Upper lobe of right lung (tissue), 1 donor: ENCODE results near the gene PKD1L1. TPM values are rescaled to one million over a fixed set of nuclear protein-coding genes. Genes with fewer than 3 reads are reported as not detected.

Experiments
- ATAC-seq: fragments of 200-7000 bp; cut with Tn5 transposase; one replicate; pipeline ENCODE4 v1.9.1; 2020; ENCODE audit warnings: mild to moderate bottlenecking, moderate library complexity
- DNase-seq: peaks from one replicate; pipeline ENCODE4 v3.0.0-alpha.2; 2020
- H3K27ac ChIP-seq: fragments of 200-600 bp; one replicate; pipeline ENCODE4 v1.8.0; 2022
- H3K27me3 ChIP-seq: fragments of 200-600 bp; one replicate; pipeline ENCODE4 v1.8.0; 2022; ENCODE audit warnings: mild to moderate bottlenecking
- H3K36me3 ChIP-seq: fragments of 200-600 bp; one replicate; pipeline ENCODE4 v1.8.0; 2022
- H3K4me1 ChIP-seq: fragments of 200-600 bp; one replicate; pipeline ENCODE4 v1.8.0; 2022
- H3K4me3 ChIP-seq: fragments of 200-600 bp; one replicate; pipeline ENCODE4 v1.8.0; 2022; ENCODE audit warnings: mild to moderate bottlenecking
- H3K9me3 ChIP-seq: fragments of 200-600 bp; one replicate; pipeline ENCODE4 v1.8.0; 2022
- intact Hi-C: fragments of 100-400 bp; cut with DNase I; formaldehyde crosslinking; loops from one replicate; pipeline ENCODE4 v1.11.0; 2022
- total RNA-seq: library from RNA; stranded (reverse); fragmentation: NEBNext Ultra II Directional; extraction: Animal tissue kit (Norgen Biotek cat#: 25700); gene quantifications from one replicate; pipeline ENCODE4 v1.2.1, GENCODE V29; 2021
- TF ChIP-seq, protein P1 (sequence below): fragments of 200-600 bp; IDR thresholded peaks from one replicate; pipeline ENCODE4 v1.8.0; 2022; ENCODE audit warnings: antibody characterized with exemption
- donor health status: DM: no; HTN: yes; CAD: no; lungs with severe emphysema.

Gene PKD1L1
- total RNA-seq, 1 donor from 2014 or later = 1.0 TPM

DNA sequence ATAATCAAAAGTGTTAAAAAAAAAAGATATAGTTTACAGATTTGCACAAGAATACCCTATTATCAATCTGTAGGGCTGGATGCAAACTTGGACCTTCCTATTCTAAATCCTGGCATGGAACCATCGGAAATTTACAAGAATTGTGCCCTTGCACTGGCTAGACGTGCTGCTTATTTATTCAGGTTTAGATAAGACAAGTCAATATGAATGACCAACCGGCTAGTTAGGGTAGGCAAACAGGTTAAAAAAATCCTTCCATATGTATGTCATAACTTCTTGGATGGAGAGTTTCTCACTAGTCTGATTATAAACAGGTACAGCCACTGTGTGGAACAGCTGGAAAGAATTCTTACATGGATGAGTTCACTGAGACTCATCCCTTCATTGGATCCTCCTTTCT, 41.4 kb downstream of the PKD1L1 start:
- no peak overlapping the region for H3K27ac ChIP-seq
- ATAC-seq (no peak), DNase-seq (no peak)
- no peak overlapping the region for H3K4me3 ChIP-seq
- no peaks in the 10 kb centered on the region for H3K4me1 ChIP-seq
- no peaks in the 10 kb centered on the region for H3K9me3 ChIP-seq
- intact Hi-C loops = no loop called here
- TF ChIP-seq, protein P1, sequence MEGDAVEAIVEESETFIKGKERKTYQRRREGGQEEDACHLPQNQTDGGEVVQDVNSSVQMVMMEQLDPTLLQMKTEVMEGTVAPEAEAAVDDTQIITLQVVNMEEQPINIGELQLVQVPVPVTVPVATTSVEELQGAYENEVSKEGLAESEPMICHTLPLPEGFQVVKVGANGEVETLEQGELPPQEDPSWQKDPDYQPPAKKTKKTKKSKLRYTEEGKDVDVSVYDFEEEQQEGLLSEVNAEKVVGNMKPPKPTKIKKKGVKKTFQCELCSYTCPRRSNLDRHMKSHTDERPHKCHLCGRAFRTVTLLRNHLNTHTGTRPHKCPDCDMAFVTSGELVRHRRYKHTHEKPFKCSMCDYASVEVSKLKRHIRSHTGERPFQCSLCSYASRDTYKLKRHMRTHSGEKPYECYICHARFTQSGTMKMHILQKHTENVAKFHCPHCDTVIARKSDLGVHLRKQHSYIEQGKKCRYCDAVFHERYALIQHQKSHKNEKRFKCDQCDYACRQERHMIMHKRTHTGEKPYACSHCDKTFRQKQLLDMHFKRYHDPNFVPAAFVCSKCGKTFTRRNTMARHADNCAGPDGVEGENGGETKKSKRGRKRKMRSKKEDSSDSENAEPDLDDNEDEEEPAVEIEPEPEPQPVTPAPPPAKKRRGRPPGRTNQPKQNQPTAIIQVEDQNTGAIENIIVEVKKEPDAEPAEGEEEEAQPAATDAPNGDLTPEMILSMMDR = no peak
- no peaks in the 10 kb centered on the region for H3K27me3 ChIP-seq
- H3K36me3 ChIP-seq = no peaks in the 10 kb centered on the region

DNA sequence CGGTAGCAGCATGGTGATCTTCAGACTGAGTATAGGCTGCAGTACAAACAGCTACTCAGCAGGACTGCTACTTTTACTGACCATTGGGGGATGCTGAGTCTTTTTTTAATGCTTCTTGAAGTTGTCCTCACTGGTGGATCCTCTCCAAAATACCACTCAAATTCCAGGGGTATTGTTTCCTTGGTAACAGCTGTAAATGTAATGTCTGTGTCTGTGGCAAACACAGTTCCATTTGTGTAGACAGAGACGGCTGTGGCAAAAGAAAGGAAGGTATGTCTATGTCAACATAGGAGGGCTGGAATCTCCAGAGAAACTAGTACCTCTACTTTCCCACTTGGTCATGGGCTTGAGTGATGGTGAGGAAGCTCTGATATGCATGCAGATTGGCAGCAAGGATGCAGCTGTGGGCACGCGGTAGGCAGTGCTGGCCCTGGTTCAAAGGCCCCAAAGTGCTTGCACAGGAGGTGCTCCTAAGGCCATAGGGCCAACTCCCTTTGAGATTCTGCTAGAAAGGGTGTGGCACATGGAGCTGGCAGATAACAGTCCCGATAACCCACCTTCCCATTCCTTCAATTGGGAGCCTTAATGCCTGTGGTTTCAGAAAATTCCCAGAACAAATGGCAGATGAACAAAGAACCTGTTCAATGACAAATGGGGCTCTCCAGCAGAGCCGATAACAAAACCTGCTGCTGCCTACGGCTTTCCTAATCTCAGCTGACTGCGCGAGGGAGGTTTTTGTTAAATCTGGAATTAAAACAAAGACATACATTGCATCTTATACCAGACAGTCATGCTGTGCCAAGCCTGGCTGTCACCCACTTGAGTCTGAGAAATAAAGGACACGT, 43.0 kb downstream of the PKD1L1 start:
- Histone ChIP-seq H3K27ac (no peak overlapping the region), H3K27me3 (no peaks in the 10 kb centered on the region), H3K4me1 (no peaks in the 10 kb centered on the region), H3K4me3 (no peak overlapping the region), H3K36me3 (no peaks in the 10 kb centered on the region), H3K9me3 (no peaks in the 10 kb centered on the region)
- intact Hi-C loops = no loop called here
- TF ChIP-seq, protein P1 = no peak
- DNase-seq (no peak), ATAC-seq (no peak)

- no peaks in the 10 kb centered on the region for H3K36me3 ChIP-seq
- TF ChIP-seq, protein P1 = no peak
- no peak overlapping the region for H3K27ac ChIP-seq
- no peaks in the 10 kb centered on the region for H3K4me1 ChIP-seq
- intact Hi-C loops = no loop called here
- no peak overlapping the region for H3K4me3 ChIP-seq
- H3K27me3 ChIP-seq = no peaks in the 10 kb centered on the region
- DNase-seq (no peak), ATAC-seq (no peak)
- H3K9me3 ChIP-seq = no peaks in the 10 kb centered on the region
Measured at GRCh38 chr7:47902013-47902412, 46.3 kb downstream of the PKD1L1 start.

DNA sequence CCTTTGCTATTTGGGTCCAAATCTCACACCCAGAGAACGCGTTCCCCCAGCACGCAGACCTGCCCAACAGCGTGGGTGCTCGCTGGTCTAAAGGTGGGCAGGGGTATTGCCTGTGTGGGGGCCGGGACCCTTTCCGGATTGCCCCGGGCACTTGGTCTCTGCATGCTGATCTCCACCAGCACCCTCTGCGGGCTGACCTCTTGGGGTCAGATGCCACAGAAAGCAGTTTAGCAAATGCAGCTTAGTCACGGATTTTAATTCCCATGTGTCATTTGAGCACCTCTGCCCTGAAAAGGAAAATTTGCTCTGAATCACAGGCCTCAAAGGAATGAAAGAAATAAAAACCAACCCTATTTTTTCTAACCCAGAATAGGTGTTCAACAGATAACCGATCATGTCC, 46.7 kb downstream of the PKD1L1 start:
- intact Hi-C loops = no loop called here
- H3K9me3 ChIP-seq = no peaks in the 10 kb centered on the region
- H3K4me3 ChIP-seq = no peak overlapping the region
- no peaks in the 10 kb centered on the region for H3K27me3 ChIP-seq
- no peak for DNase-seq
- H3K36me3 ChIP-seq = no peaks in the 10 kb centered on the region
- no peak overlapping the region for H3K27ac ChIP-seq
- H3K4me1 ChIP-seq = no peaks in the 10 kb centered on the region
- TF ChIP-seq, protein P1 = no peak
- ATAC-seq = no peak

- no peaks in the 10 kb centered on the region for H3K9me3 ChIP-seq
- H3K36me3 ChIP-seq = no peaks in the 10 kb centered on the region
- TF ChIP-seq, protein P1 = no peak
- intact Hi-C loops = no loop called here
- ATAC-seq (no peak), DNase-seq (no peak)
- H3K27me3 ChIP-seq = no peaks in the 10 kb centered on the region
- H3K4me3 ChIP-seq = no peak overlapping the region
- no peak overlapping the region for H3K27ac ChIP-seq
- H3K4me1 ChIP-seq = no peaks in the 10 kb centered on the region
Measured at GRCh38 chr7:47897831-47898230, 50.4 kb downstream of the PKD1L1 start.
